HepG2 (cell line): ENCODE measurements around the gene HRH3. TPM values are rescaled to one million over a fixed set of nuclear protein-coding genes. Genes with fewer than 3 reads are reported as not detected.

Experiments
- ATAC-seq: fragments of 200-7000 bp; cut with Tn5 transposase; 3 replicates; pipeline ENCODE4 v1.9.1; 2020; ENCODE audit warnings: mild to moderate bottlenecking, moderate library complexity
- BruUV-seq: library from RNA; stranded (reverse); fragments of 400-500 nt; replicated peaks from 2 replicates; lab custom pipeline; 2021; lab: Mats Ljungman, UMichigan
- CTCF ChIA-PET: fragments of 300-600 bp; formaldehyde crosslinking; extraction: SDS; loops from one replicate; lab custom pipeline; 2021; ENCODE audit warnings: low total read pairs, inconsistent platforms, low intra/inter-chr PET ratio; lab: Yijun Ruan, JAX
- POLR2A ChIA-PET: fragments of 350-600 bp; sonication (Branson Sonifier 250); formaldehyde crosslinking; loops from one replicate; lab custom pipeline; 2020; ENCODE audit warnings: antibody characterized with exemption, inconsistent platforms; lab: Yijun Ruan, JAX
- DNase-seq: peaks from one replicate; pipeline ENCODE4 v3.0.0-alpha.2; 2015; ENCODE audit warnings: low spot score
- FAIRE-seq: peaks from 3 replicates; lab custom pipeline; 2011; peaks lifted over from hg19 to GRCh38; lab: Jason Lieb, UNC
- H2AFZ ChIP-seq: one replicate; pipeline ENCODE4 v1.6.1; 2011; ENCODE audit warnings: low read length, inconsistent platforms
- H3K27ac ChIP-seq: fragments of 300-600 bp; 3 replicates; pipeline ENCODE4 v1.8.0; 2011; ENCODE audit warnings: mixed run types, mild to moderate bottlenecking, mixed read lengths, low read length, inconsistent platforms; ENCODE audit not compliant: insufficient read depth; ENCODE audit errors: extremely low read length
- H3K27me3 ChIP-seq, 2 experiments: fragments of 200-600 bp in 1 of 2; 2 replicates in 1 of 2; 3 replicates in 1 of 2; pipeline versions ENCODE4 v1.6.0 to v1.8.0; 2011; ENCODE audit warnings: low read length in 2 of 2, mild to moderate bottlenecking in 2 of 2, moderate library complexity in 2 of 2, inconsistent platforms in 1 of 2; ENCODE audit not compliant: insufficient read depth in 2 of 2, control insufficient read depth in 1 of 2
- H3K36me3 ChIP-seq, 2 experiments: fragments of 200-600 bp in 1 of 2; replicated peaks in 1 of 2; 2 replicates in 1 of 2; 3 replicates in 1 of 2; pipeline versions ENCODE4 v1.5.1 to v1.8.0; 2011; ENCODE audit warnings: low read length in 2 of 2, inconsistent platforms in 1 of 2; ENCODE audit not compliant: insufficient read depth in 2 of 2, control insufficient read depth in 1 of 2
- H3K4me1 ChIP-seq: 2 replicates; pipeline ENCODE4 v1.5.1; 2012; ENCODE audit warnings: low read length, inconsistent platforms; ENCODE audit not compliant: insufficient read depth
- H3K4me2 ChIP-seq: 2 replicates; pipeline ENCODE4 v1.6.0; 2011; ENCODE audit warnings: low read depth, low read length, inconsistent platforms
- H3K4me3 ChIP-seq, 3 experiments: fragments of 200-600 bp in 1 of 3; sonication (generic), shearing (Covaris generic) in 1 of 3; replicated peaks in 1 of 3; 2 replicates each; pipeline ENCODE4 v1.5.1; 2011 to 2016; ENCODE audit warnings: low read length in 3 of 3, inconsistent platforms in 2 of 3, low read depth in 2 of 3, mild to moderate bottlenecking in 2 of 3, control low read depth in 1 of 3, mixed read lengths in 1 of 3; ENCODE audit not compliant: insufficient read depth in 1 of 3
- H3K79me2 ChIP-seq: one replicate; pipeline ENCODE4 v1.6.1; 2011; ENCODE audit warnings: low read length, inconsistent platforms; ENCODE audit not compliant: insufficient read depth
- H3K9ac ChIP-seq: 2 replicates; pipeline ENCODE4 v1.6.0; 2011; ENCODE audit warnings: mild to moderate bottlenecking, low read depth, low read length, inconsistent platforms; ENCODE audit not compliant: insufficient read depth
- H3K9me3 ChIP-seq: 2 replicates; pipeline ENCODE4 v1.5.1; 2012; ENCODE audit warnings: mild to moderate bottlenecking, low read length
- H4K20me1 ChIP-seq: 2 replicates; pipeline ENCODE4 v1.6.0; 2011; ENCODE audit warnings: inconsistent platforms, mild to moderate bottlenecking, low read length, moderate library complexity; ENCODE audit not compliant: insufficient read depth
- EED ChIP-seq: sonication (generic); formaldehyde crosslinking; IDR thresholded peaks from 2 replicates; pipeline ENCODE4 v1.5.0; 2020; ENCODE audit warnings: mild to moderate bottlenecking, missing genetic modification reagents
- MLX ChIP-seq: IDR thresholded peaks from 2 replicates; pipeline ENCODE4 v1.6.1; 2016
- NONO ChIP-seq, 2 experiments: fragments of 450-650 bp in 1 of 2; sonication (generic) in 1 of 2; formaldehyde crosslinking in 1 of 2; IDR thresholded peaks in 1 of 2; conservative IDR thresholded peaks in 1 of 2; 2 replicates each; pipeline versions ENCODE4 v1.6.1 to v1.8.0; 2017 to 2022; ENCODE audit warnings: mild to moderate bottlenecking in 1 of 2, missing genetic modification reagents in 1 of 2, moderate library complexity in 1 of 2
- ZFYVE20 ChIP-seq: sonication (generic); formaldehyde crosslinking; IDR thresholded peaks from 2 replicates; pipeline ENCODE4 v1.8.0; 2023; ENCODE audit warnings: low read depth, mild to moderate bottlenecking, moderate library complexity, missing genetic modification reagents, borderline replicate concordance
- ZNF274 ChIP-seq: sonication (generic); formaldehyde crosslinking; IDR thresholded peaks from 2 replicates; pipeline ENCODE4 v1.5.1; 2020; ENCODE audit warnings: mild to moderate bottlenecking, missing genetic modification reagents
- ZNF33B ChIP-seq: sonication (generic); formaldehyde crosslinking; IDR thresholded peaks from 2 replicates; pipeline ENCODE4 v1.5.1; 2020; ENCODE audit warnings: mild to moderate bottlenecking, missing genetic modification reagents
- ZNF414 ChIP-seq: sonication (generic); formaldehyde crosslinking; IDR thresholded peaks from 2 replicates; pipeline ENCODE4 v1.5.0; 2020; ENCODE audit warnings: missing genetic modification reagents
- ZNF703 ChIP-seq: sonication (generic); formaldehyde crosslinking; IDR thresholded peaks from 2 replicates; pipeline ENCODE4 v1.5.1; 2020; ENCODE audit warnings: missing genetic modification reagents, mild to moderate bottlenecking, moderate library complexity, borderline replicate concordance
- WGBS: methylation state at CpG from one replicate; pipeline ENCODE4 v1.1.6; 2017; ENCODE audit warnings: low lambda C conversion rate; 5-methylcytosine and 5-hydroxymethylcytosine counted together
- in situ Hi-C: cut with HindIII; loops from 2 replicates; pipeline ENCODE4 v1.10.0; 2017; ENCODE audit warnings: low pct_unique_long_range_greater_than_20kb; ENCODE audit not compliant: extremely low pct_ligation_motif_present
- intact Hi-C: fragments of 100-400 bp; cut with micrococcal nuclease; formaldehyde crosslinking; loops from one replicate; pipeline ENCODE4 v1.10.0; 2022; ENCODE audit not compliant: unreplicated experiment
- polyA plus RNA-seq, 8 experiments: library from polyadenylated mRNA; depleted of rRNA in 3 of 8; stranded (reverse) in 7 of 8; unstranded in 1 of 8; fragments of >200 nt; fragmentation: Illumina TruSeq in 4 of 8; extraction: Trizol in 4 of 8; gene quantifications; 2 replicates each; pipeline versions ENCODE4 v1.2.1 to v1.2.3, GENCODE V29; 2011 to 2016; ENCODE audit warnings: low read depth in 4 of 8, missing spikeins in 1 of 8, mixed read lengths in 1 of 8; ENCODE audit not compliant: insufficient read depth in 1 of 8
- total RNA-seq, 5 experiments: library from RNA; depleted of rRNA; stranded (reverse); fragments of >200 nt; fragmentation: Illumina TruSeq; extraction: Trizol; gene quantifications; 2 replicates each; pipeline ENCODE4 v1.2.3, GENCODE V29; 2016; ENCODE audit warnings: low read depth in 1 of 5

Gene HRH3
- total and polyA plus RNA-seq, 2 of the 13 experiments (the other 11 are each of a cell fraction or from before 2014, with no cell fraction given): 0.18 TPM; not detected in 1

GRCh38 chr20:62196286-62196685 lies 23.8 kb downstream of the HRH3 start:
- H2AFZ ChIP-seq: no peak overlapping the region
- no peaks in the 10 kb centered on the region for H4K20me1 ChIP-seq
- no peaks in the 10 kb centered on the region for H3K9me3 ChIP-seq
- peaks cover 2% of the 10 kb centered on the region for H3K79me2 ChIP-seq
- no peak overlapping the region for H3K27ac ChIP-seq
- TF ChIP-seq NONO (IDR thresholded peaks at IDR 0.05): no peak
- TF ChIP-seq NONO (CRISPR knock-in tag; conservative IDR thresholded peaks at IDR 0.05): no peak
- no peak for TF ChIP-seq ZNF274 (CRISPR knock-in tag)
- no peak for TF ChIP-seq ZFYVE20 (CRISPR knock-in tag)
- no peak for TF ChIP-seq ZNF703 (CRISPR knock-in tag)
- TF ChIP-seq ZNF414 (CRISPR knock-in tag): no peak
- TF ChIP-seq MLX (CRISPR knock-in tag): no peak
- no peak for TF ChIP-seq EED
- no peak for TF ChIP-seq ZNF33B (CRISPR knock-in tag)
- in situ Hi-C loops (no loop called here), intact Hi-C loops (no loop called here)
- DNase-seq: no peak
- FAIRE-seq: no peak
- POLR2A ChIA-PET: no interaction called here
- H3K4me1 ChIP-seq: no peaks in the 10 kb centered on the region
- H3K4me2 ChIP-seq: no peak overlapping the region
- no TSS peak for BruUV-seq
- no peak for ATAC-seq
- H3K36me3 ChIP-seq: peaks cover 38 to 57% of the 10 kb centered on the region in 2 experiments
- H3K4me3 ChIP-seq: no peak overlapping the region
- 96% methylated on average over 10 of the region's 10 CpGs for WGBS
- H3K27me3 ChIP-seq: no peaks in the 10 kb centered on the region
- CTCF ChIA-PET: no interaction called here
- H3K9ac ChIP-seq: no peak overlapping the region
